Cardiac septum (tissue), 1 donor: Measurements from ENCODE around the gene SPEM2. TPM values are rescaled to one million over a fixed set of nuclear protein-coding genes. Genes with fewer than 3 reads are reported as not detected.

Source experiments
- DNase-seq: peaks from one replicate; pipeline ENCODE4 v3.0.0-alpha.2; 2020; ENCODE audit warnings: low spot score
- intact Hi-C: fragments of 100-400 bp; cut with DNase I; formaldehyde crosslinking; loops from one replicate; pipeline ENCODE4 v1.14.0; 2022
- total RNA-seq: library from RNA; stranded (reverse); fragmentation: NEBNext Ultra II Directional; extraction: Animal tissue kit (Norgen Biotek cat#: 25700); gene quantifications from one replicate; pipeline ENCODE4 v1.2.1, GENCODE V29; 2021
- donor health status: DM: no; HTN: no; CAD: no.

Gene SPEM2
- total RNA-seq, 1 donor from 2014 or later: not detected

DNA sequence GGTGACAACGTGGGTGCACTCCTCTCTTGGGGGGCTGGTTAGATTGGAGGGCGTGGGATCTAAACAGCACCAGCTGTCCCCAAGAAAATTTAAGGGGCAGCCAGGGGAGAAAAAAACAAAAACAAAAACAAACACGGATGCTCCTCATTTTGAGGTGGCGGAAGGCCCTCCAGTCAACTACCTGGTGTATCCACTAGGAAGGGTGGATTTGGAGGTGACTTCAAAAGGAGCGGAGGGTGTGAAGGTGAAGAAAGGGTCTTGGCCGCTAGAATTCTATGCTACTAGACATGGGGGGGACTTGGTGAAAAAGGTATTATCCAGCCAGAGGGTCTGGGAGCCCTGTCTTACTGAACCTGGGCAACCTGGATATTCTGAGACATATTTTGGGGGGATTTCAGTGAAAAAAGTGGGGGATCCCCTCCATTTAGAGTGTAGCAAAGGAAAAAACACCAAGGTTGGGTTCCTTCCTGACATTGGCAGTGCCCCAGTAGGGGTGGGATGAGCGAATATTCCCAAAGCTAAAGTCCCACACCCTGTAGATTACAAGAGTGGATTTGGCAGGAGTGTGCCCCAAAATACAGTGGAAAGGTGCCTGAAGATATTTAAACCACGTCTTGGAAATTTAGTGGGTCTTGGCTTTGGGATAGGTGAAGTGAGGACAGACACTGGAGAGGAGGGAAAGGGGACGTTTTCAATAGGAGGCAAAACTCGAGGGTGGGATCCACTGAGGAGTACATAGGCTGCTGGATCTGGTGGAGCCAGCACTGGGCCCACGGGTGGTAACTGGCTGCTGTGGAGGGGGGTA is 13.4 kb downstream of the SPEM2 start:
- DNase-seq: no peak
- intact Hi-C loops: loop anchor here (2.0 kb wide), 3 partner anchors 38 to 122 kb away; partner anchors contain the start of genes POLR2A and SENP3

DNA sequence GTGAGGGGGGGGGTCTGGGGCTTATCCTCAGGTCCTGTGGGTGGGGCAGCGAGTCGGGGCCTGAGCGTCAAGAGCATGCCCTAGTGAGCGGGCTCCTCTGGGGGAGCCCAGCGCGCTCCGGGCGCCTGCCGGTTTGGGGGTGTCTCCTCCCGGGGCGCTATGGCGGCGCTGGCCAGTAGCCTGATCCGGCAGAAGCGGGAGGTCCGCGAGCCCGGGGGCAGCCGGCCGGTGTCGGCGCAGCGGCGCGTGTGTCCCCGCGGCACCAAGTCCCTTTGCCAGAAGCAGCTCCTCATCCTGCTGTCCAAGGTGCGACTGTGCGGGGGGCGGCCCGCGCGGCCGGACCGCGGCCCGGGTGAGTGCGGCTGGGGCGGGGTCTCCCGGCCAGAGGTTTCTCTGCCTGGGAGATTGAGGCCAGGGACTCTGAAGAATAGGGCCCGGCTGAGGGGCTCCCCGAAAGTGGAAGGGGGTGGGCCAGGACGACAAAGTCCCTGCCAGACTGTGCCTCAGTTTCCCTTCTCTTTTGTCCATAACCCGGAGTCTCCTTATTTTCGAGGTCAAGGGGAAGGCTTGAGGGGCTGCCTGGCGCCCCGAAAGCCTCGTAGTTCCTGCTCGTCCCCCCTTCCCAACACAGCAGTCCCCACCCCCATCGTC is 14.2 kb downstream of the SPEM2 start, which contains the start of gene FGF11:
FGF11 (plus strand) TSS at position 51 of the 651 bp plus-strand sequence; CDS start at position 160, 109 bp downstream.
- intact Hi-C loops: loop anchor here (2.0 kb wide), 3 partner anchors 37 to 121 kb away; partner anchors contain the start of genes POLR2A and SENP3
- no peak for DNase-seq

- DNase-seq: no peak
- intact Hi-C loops: no loop called here
Observed at GRCh38 chr17:7440113-7440833, 14.9 kb downstream of the SPEM2 start.

GRCh38 chr17:7440834-7441195 is 15.4 kb downstream of the SPEM2 start:
- DNase-seq: no peak
- intact Hi-C loops: no loop called here

- DNase-seq: no peak
- intact Hi-C loops: no loop called here
Observed at GRCh38 chr17:7441266-7441665, 15.8 kb downstream of the SPEM2 start.

DNA sequence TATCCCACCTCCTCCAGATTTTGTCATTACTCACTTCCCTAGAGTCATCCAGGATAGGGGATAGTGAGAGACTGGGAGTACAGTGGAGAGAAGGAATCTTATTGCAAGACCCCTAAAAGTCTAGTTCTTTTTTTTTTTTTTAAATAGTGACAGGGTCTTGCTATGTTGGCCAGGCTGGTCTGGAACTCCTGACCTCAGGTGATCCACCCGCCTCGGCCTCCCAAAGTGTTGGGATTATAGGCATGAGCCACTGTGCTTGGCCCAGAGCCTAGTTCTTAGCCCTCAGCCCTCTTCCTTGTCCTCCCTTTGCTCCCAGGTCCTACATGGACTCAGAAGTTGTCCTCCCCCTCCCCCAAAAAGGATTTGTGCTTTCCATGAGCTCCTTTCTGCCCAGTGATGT is 16.7 kb downstream of the SPEM2 start:
- intact Hi-C loops: no loop called here

GRCh38 chr17:7443499-7444485 is 18.4 kb downstream of the SPEM2 start:
- intact Hi-C loops: no loop called here
- DNase-seq: no peak

More for the DNA sequence above, 16.7 kb downstream of the SPEM2 start:
- DNase-seq: no peak

- peak; percentile 89 for DNase-seq
- intact Hi-C loops: no loop called here
Observed at GRCh38 chr17:7444682-7445618, 19.5 kb downstream of the SPEM2 start, which contains the start of gene CHRNB1. TSS of gene CHRNB1 (plus strand) at chr17:7445061. CDS start at chr17:7445128, 67 bp downstream.

- DNase-seq: no peak
- intact Hi-C loops: no loop called here
Observed at GRCh38 chr17:7445619-7445968, 20.2 kb downstream of the SPEM2 start.

DNA sequence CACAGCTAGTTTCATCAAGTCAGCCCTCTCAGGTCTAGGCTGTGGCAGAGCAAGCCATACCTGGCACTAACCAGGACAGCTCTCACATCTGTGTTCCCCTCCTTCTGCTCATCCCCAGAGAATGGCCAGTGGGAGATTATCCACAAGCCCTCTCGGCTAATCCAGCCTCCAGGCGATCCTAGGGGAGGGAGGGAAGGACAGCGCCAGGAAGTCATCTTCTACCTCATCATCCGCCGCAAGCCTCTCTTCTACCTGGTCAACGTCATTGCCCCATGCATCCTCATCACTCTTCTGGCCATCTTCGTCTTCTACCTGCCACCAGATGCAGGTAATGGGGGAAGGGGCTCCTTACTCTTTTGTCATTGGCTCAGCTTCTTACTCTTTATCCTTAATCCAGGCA is 23.0 kb downstream of the SPEM2 start:
- intact Hi-C loops: no loop called here
- DNase-seq: no peak

DNA sequence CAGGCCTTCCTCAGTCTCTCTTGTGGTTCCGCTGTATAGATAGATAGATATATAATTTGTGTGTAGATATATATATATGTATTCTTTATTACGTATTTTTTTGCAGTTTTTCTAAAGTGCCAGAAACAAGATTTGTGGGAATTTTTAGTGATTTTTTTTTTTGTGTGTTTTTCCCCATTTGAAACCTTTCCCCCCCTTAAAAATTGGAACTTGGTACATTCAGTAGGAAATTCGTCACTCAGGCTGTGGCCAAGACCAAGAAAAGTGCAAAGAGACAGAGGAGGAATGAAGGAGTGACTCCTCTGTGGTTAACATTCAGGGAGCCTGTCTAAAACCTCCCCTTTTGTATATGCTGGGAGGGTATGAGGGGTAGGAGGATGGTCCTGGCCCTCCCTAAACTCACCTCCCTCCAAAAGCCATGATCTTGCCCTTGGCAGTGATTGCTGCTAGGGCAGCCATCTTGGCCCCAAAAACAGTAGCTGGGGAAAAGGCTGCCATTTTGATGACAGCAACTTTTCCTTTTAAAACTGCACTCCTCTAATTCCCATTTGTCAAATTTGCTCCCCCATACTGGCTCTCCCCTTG is 34.6 kb downstream of the SPEM2 start:
- intact Hi-C loops: no loop called here
- DNase-seq: no peak

DNA sequence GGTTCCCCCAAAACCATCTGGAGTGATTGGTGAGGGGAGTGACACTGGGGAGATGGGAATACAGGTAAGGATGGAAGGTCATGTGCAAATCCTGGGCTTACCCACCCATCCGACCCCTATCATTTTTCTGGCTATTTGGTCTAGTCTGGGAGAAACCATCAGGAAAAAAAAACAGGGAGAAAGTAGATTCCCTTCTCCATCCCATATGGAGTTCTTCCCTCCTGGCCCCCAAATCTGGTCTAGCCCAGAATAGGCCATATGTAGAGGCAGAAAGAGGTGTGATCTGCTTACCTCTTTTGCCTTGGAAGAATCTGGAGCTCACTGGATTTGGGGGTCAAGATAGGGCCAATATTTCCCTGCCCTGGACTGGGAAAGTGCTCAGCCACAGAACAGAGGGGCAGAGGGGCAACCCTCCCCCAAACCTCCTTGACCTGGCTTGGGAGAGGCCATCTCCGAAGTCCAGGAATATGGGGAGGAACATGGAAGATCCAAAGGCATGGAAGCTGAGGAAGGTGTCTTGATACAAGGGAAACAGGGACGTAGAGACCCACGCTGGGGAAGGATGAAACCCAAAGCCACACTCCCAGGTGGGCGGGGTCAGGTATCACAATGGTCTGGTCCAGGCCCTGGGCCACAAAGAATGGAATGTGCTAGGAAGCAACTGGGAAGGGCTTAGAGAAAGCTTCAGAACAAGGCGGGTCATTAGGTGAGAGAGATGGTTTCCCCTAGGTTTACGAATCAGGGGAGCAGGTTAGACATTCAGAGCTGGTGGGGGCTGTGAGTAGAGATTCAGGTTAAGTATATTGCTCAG is 35.6 kb downstream of the SPEM2 start:
- DNase-seq: no peak

DNA sequence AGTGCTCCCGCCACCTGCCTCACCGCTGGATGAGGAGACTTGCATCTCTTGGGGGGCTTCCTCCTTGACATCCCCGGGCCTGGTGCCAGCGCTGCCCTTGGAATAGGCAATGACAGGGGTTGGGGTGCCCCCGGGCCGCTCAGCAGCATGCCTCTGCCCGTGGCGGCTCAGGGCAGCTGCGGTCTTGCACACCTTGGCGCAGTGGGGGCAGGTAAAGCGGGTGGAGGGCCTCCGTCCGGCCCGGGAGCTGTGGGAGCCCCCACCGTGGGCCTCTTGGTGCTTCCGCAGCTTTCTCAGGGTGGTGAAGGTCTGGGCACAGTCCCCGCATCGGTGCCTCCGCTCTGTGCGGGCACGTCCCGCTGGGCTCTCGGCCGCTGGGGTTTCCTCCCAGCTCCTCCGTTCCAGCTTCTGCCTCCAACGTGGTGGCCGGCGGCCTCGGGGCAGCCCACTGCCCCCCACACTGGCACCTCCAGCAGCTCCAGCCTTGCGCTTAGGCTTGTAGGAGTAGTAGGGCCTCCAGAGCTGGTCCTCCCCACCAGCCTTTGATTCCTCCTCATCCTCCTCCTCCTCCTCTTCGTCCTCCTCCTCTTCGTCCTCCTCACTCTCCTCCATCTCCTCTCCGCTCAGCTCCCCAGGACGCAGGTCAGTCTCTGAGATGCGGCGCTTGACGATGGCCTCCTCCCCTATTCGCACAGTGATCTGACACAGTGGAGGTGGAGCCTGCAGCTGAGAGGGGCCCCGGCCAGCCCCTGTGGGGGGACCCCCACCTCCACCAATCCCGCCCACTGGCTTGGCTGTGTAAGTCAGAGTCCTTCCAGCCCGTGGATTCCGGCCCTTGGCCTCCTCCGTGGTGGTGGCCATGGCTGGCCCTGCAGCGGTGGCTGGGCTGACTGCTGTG is 37.3 kb downstream of the SPEM2 start:
- no peak for DNase-seq
- intact Hi-C loops: no loop called here

More for the DNA sequence above, 35.6 kb downstream of the SPEM2 start:
- intact Hi-C loops: no loop called here

GRCh38 chr17:7463372-7463846 is 38.0 kb downstream of the SPEM2 start:
- intact Hi-C loops: no loop called here
- DNase-seq: no peak

GRCh38 chr17:7464081-7464480 is 38.7 kb downstream of the SPEM2 start:
- no peak for DNase-seq
- intact Hi-C loops: no loop called here
